ENCODE data around the gene IL5RA.

The IL5RA gene

GRCh38 chr3:3087716-3088465 is 22.3 kb downstream of the IL5RA start:
- no peak for TF ChIP-seq CTCF (IDR thresholded peaks at IDR 0.05; ENCODE audit: low read depth, low read length)
- no peaks in the 10 kb centered on the region for H3K36me3 ChIP-seq
- no peaks in the 10 kb centered on the region for H3K27me3 ChIP-seq (ENCODE audit: insufficient read depth, low read depth, severe bottlenecking)
- no peak overlapping the region for H3K27ac ChIP-seq
- H3K9me3 ChIP-seq (ENCODE audit: severe bottlenecking): no peaks in the 10 kb centered on the region
- no peak for DNase-seq
- H3K4me3 ChIP-seq (ENCODE audit: low read depth, low read length): no peak overlapping the region

DNA sequence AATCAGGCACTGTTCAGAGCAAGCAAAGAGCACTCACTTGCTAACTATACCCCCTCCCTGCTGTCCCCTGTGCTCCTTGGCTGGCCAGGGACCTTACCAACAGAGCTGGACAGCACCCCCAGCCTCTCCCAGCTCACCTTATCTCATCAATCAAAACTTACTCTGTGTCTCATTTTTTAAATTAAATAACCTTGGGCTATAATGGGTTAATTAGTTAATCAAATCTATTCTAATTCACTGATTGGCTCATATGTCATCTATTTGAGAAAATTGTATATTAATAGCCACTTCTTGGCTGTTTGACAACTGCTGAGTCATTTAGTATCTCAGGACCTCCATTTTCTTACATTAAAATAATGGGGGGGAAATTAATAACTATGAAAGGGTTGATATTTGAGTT is 22.9 kb downstream of the IL5RA start:
- Histone ChIP-seq H3K36me3 (no peaks in the 10 kb centered on the region), H3K27ac (no peak overlapping the region), H3K4me3 (ENCODE audit: low read depth, low read length) (no peak overlapping the region), H3K9me3 (ENCODE audit: severe bottlenecking) (no peaks in the 10 kb centered on the region), H3K27me3 (ENCODE audit: insufficient read depth, low read depth, severe bottlenecking) (no peaks in the 10 kb centered on the region)
- no peak for TF ChIP-seq CTCF (IDR thresholded peaks at IDR 0.05; ENCODE audit: low read depth, low read length)
- DNase-seq: no peak

DNA sequence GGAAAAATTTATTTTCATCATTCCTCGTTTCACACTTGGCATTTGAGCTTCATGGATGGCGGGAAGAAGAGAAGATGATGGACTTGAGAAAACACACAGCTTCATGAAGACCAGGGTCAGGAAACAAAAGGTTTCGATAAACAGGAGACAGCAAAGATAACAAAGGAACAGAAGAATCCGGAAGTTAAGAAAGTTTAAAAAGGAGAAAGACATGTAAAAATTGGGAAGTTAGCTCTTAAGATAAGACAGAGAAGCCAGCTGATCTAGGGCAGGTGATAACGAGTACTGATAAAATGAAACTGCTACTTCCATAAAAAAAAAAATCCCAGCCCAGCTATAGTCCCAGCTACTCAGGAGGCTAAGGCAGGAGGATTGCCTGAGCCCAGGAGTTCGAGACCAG is 23.9 kb downstream of the IL5RA start:
- no peak overlapping the region for H3K4me3 ChIP-seq (ENCODE audit: low read depth, low read length)
- no peak for TF ChIP-seq CTCF (IDR thresholded peaks at IDR 0.05; ENCODE audit: low read depth, low read length)
- no peaks in the 10 kb centered on the region for H3K27me3 ChIP-seq (ENCODE audit: insufficient read depth, low read depth, severe bottlenecking)
- H3K27ac ChIP-seq: no peak overlapping the region
- H3K9me3 ChIP-seq (ENCODE audit: severe bottlenecking): no peaks in the 10 kb centered on the region
- no peak for DNase-seq
- no peaks in the 10 kb centered on the region for H3K36me3 ChIP-seq

GRCh38 chr3:3085782-3086181 is 24.4 kb downstream of the IL5RA start:
- no peak for DNase-seq
- TF ChIP-seq CTCF (IDR thresholded peaks at IDR 0.05; ENCODE audit: low read depth, low read length): no peak
- H3K27ac ChIP-seq: no peak overlapping the region
- no peaks in the 10 kb centered on the region for H3K9me3 ChIP-seq (ENCODE audit: severe bottlenecking)
- H3K36me3 ChIP-seq: no peaks in the 10 kb centered on the region
- no peak overlapping the region for H3K4me3 ChIP-seq (ENCODE audit: low read depth, low read length)
- no peaks in the 10 kb centered on the region for H3K27me3 ChIP-seq (ENCODE audit: insufficient read depth, low read depth, severe bottlenecking)

DNA sequence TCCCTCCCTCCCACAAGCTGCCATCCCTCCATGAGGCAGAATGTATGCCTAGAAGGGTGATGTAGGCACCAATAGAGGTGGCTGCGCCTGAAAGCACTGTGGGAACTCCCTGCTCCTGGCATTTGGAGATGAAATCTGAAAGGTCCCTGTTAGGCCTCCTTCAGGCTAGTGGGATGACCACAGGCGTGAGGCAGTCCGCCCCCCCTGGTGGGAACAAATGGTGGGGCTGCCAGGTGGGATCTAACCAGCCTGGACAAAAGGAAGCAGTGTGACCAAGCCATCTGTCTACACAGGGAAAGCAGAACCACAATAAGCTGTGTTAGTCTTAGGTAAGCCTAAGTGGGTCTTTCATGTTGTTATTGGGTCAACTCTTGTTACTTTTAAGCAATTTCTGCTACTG is 25.3 kb downstream of the IL5RA start:
- Histone ChIP-seq H3K9me3 (ENCODE audit: severe bottlenecking) (no peaks in the 10 kb centered on the region), H3K4me3 (ENCODE audit: low read depth, low read length) (no peak overlapping the region), H3K27ac (no peak overlapping the region), H3K27me3 (ENCODE audit: insufficient read depth, low read depth, severe bottlenecking) (no peaks in the 10 kb centered on the region), H3K36me3 (no peaks in the 10 kb centered on the region)
- no peak for TF ChIP-seq CTCF (IDR thresholded peaks at IDR 0.05; ENCODE audit: low read depth, low read length)
- DNase-seq: no peak

Data from WERI-Rb-1 (cell line).